Tibial nerve (tissue), 4 donors: ENCODE measurements around the gene RARRES2. TPM values are rescaled to one million over a fixed set of nuclear protein-coding genes. Genes with fewer than 3 reads are reported as not detected.
A peak's percentile ranks its signal among the peaks of the same experiment; 100 is the strongest.

Experiments
- DNase-seq, 2 donors: peaks; one replicate each; pipeline ENCODE4 v3.0.0-alpha.2; 2019; ENCODE audit warnings: low spot score in 2 of 2
- H3K27ac ChIP-seq, 4 donors: fragments of 200-600 bp; sonication (generic) in 3 of 4; one replicate each; pipeline ENCODE4 v1.5.1; 2017 to 2019; ENCODE audit warnings: mild to moderate bottlenecking in 1 of 4
- H3K27me3 ChIP-seq, 2 donors: fragments of 200-600 bp; sonication (generic) in 1 of 2; one replicate each; pipeline versions ENCODE4 v1.5.1 to v1.6.0; 2017 to 2019
- H3K36me3 ChIP-seq, 3 donors: fragments of 200-600 bp; sonication (generic); one replicate each; pipeline ENCODE4 v1.5.1; 2018 to 2019
- H3K4me1 ChIP-seq, 4 donors: fragments of 200-600 bp; sonication (generic) in 3 of 4; one replicate each; pipeline ENCODE4 v1.5.1; 2017 to 2019
- H3K4me3 ChIP-seq, 4 donors: fragments of 200-600 bp; sonication (generic) in 3 of 4; one replicate each; pipeline ENCODE4 v1.5.1; 2017 to 2019; ENCODE audit warnings: mild to moderate bottlenecking in 1 of 4, moderate library complexity in 1 of 4
- H3K9me3 ChIP-seq, 4 donors: fragments of 200-600 bp; sonication (generic) in 3 of 4; one replicate each; pipeline ENCODE4 v1.5.1; 2017 to 2019
- EP300 ChIP-seq, 2 donors: sonication (generic); formaldehyde crosslinking; IDR thresholded peaks; one replicate each; pipeline ENCODE4 v1.6.1; 2017; ENCODE audit warnings: antibody characterized with exemption in 2 of 2, mild to moderate bottlenecking in 1 of 2
- POLR2A ChIP-seq, 2 donors: fragments of 450-650 bp; IDR thresholded peaks; one replicate each; pipeline ENCODE4 v1.6.1; 2017; ENCODE audit warnings: antibody characterized with exemption in 2 of 2, mild to moderate bottlenecking in 2 of 2, moderate library complexity in 2 of 2
- WGBS, 2 donors: methylation state at CpG; one replicate each; pipeline ENCODE4 v1.1.5; 2018; 5-methylcytosine and 5-hydroxymethylcytosine counted together
- total RNA-seq, 4 donors: library from RNA; depleted of rRNA; stranded (reverse); fragments of >200 nt; gene quantifications; one replicate each; pipeline ENCODE4 v1.1.0, GENCODE V29; 2016
- TF ChIP-seq, protein P1 (sequence below), 5 experiments: fragments of 200-600 bp in 3 of 5; fragments of 450-650 bp in 2 of 5; sonication (generic) in 3 of 5; IDR thresholded peaks; one replicate each; pipeline ENCODE4 v1.5.1; 2016 to 2019; ENCODE audit warnings: antibody characterized with exemption in 5 of 5, mild to moderate bottlenecking in 3 of 5, moderate library complexity in 2 of 5

Gene RARRES2
- total RNA-seq, 4 donors from 2014 or later: 172 to 382 (median 375) TPM

- Histone ChIP-seq H3K27me3 (no peaks in the 10 kb centered on the region), H3K4me1 (peaks cover 0 to 78% (median 32%) of the 10 kb centered on the region in 4 donors), H3K4me3 (no peak overlapping the region), H3K36me3 (peaks cover 0 to 11% (median 0%) of the 10 kb centered on the region in 3 donors), H3K27ac (peak overlapping the region; percentile 74 to 97 (median 82)), H3K9me3 (no peaks in the 10 kb centered on the region)
- WGBS, 2 donors: 53 to 59% methylated on average over 14 of the region's 14 CpGs
- TF ChIP-seq EP300 (IDR thresholded peaks at IDR 0.05) (no peak), POLR2A (IDR thresholded peaks at IDR 0.05) (no peak)
- TF ChIP-seq, protein P1, sequence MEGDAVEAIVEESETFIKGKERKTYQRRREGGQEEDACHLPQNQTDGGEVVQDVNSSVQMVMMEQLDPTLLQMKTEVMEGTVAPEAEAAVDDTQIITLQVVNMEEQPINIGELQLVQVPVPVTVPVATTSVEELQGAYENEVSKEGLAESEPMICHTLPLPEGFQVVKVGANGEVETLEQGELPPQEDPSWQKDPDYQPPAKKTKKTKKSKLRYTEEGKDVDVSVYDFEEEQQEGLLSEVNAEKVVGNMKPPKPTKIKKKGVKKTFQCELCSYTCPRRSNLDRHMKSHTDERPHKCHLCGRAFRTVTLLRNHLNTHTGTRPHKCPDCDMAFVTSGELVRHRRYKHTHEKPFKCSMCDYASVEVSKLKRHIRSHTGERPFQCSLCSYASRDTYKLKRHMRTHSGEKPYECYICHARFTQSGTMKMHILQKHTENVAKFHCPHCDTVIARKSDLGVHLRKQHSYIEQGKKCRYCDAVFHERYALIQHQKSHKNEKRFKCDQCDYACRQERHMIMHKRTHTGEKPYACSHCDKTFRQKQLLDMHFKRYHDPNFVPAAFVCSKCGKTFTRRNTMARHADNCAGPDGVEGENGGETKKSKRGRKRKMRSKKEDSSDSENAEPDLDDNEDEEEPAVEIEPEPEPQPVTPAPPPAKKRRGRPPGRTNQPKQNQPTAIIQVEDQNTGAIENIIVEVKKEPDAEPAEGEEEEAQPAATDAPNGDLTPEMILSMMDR (IDR thresholded peaks at IDR 0.05): no peak
- no peak for DNase-seq
Observed at GRCh38 chr7:150385302-150385723, 43.9 kb upstream of the RARRES2 start.

- Histone ChIP-seq H3K4me3 (peak overlapping the region; percentile 15 to 34 (median 24)), H3K27me3 (no peaks in the 10 kb centered on the region), H3K36me3 (peaks cover 0 to 5% (median 0%) of the 10 kb centered on the region in 3 donors), H3K27ac (peak overlapping the region; percentile 74 to 97 (median 82)), H3K9me3 (no peaks in the 10 kb centered on the region), H3K4me1 (peaks cover 0 to 84% (median 36%) of the 10 kb centered on the region in 4 donors)
- 55 to 64% methylated on average over 13 to 15 of the region's 15 CpGs for WGBS, 2 donors
- no peak for TF ChIP-seq POLR2A (IDR thresholded peaks at IDR 0.05)
- no peak for DNase-seq
Observed at GRCh38 chr7:150384406-150385301, 43.2 kb upstream of the RARRES2 start.

GRCh38 chr7:150383710-150384397, 42.4 kb upstream of the RARRES2 start:
- Histone ChIP-seq H3K9me3 (no peaks in the 10 kb centered on the region), H3K27ac (peak overlapping the region; percentile 74 to 97 (median 82)), H3K36me3 (peaks cover 0 to under 1% (median 0%) of the 10 kb centered on the region in 3 donors), H3K27me3 (no peaks in the 10 kb centered on the region), H3K4me1 (peaks cover 0 to 79% (median 35%) of the 10 kb centered on the region in 4 donors), H3K4me3 (peak overlapping the region; percentile 15 to 34 (median 24))
- TF ChIP-seq EP300 (IDR thresholded peaks at IDR 0.05) (peak in 1 of 2 donors; percentile 73), POLR2A (IDR thresholded peaks at IDR 0.05) (peak in 1 of 2 donors; percentile 69)
- TF ChIP-seq, protein P1 (IDR thresholded peaks at IDR 0.05): peak in 2 of 5 experiments; percentile 32 to 33
- DNase-seq: peak; percentile 19 to 62
- WGBS, 2 donors: 28 to 43% methylated on average over 17 to 22 of the region's 22 CpGs

- TF ChIP-seq, protein P1 (IDR thresholded peaks at IDR 0.05): no peak
- TF ChIP-seq EP300 (IDR thresholded peaks at IDR 0.05) (no peak), POLR2A (IDR thresholded peaks at IDR 0.05) (no peak)
- no peak for DNase-seq
Observed at GRCh38 chr7:150382844-150383225, 41.4 kb upstream of the RARRES2 start.

DNA sequence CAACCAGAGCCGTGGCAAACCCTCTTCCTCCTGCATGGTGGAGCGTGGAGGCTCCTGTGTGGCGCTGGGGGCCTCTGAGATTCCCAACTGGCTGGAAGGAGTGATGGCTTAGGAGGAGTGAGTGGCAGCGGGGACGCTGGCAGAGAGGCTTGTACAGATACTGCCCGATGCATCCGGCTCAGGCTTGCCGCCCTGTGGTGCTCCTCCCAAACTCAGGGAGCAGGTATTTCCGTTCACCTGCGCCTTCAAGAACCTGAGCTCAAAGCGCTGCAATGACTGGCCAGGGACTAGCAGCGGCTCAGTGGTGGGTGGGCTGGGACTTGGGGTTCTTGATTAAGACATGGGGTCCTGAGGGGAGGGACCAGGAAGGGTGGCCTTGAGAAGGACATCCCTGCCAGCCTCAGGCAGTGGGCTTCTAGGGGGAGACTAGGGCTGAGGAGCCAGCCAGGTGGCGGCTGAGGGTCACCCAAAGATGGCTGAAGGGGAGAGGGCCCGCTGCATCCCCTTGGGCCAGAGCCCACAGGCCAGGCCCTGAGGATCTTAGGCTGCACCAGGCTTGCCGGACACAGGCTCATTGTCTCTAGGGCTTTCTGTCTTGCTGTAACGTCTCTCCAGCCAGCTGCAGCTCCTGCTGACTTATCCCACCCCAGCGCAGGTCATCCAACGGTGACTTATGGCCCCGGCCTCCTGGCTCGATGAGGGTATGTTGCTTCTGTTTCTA, 40.9 kb upstream of the RARRES2 start:
- peak overlapping the region; percentile 53 to 97 (median 80) for H3K27ac ChIP-seq
- no peaks in the 10 kb centered on the region for H3K9me3 ChIP-seq
- no peaks in the 10 kb centered on the region for H3K36me3 ChIP-seq
- H3K27me3 ChIP-seq: no peaks in the 10 kb centered on the region
- no peak overlapping the region for H3K4me3 ChIP-seq
- TF ChIP-seq EP300 (IDR thresholded peaks at IDR 0.05) (no peak), POLR2A (IDR thresholded peaks at IDR 0.05) (no peak)
- TF ChIP-seq, protein P1 (IDR thresholded peaks at IDR 0.05): no peak
- WGBS, 2 donors: 56 to 65% methylated on average over 18 of the region's 20 CpGs
- peaks cover 0 to 86% (median 33%) of the 10 kb centered on the region in 4 donors for H3K4me1 ChIP-seq
- no peak for DNase-seq

More at GRCh38 chr7:150382844-150383225, 41.4 kb upstream of the RARRES2 start:
- Histone ChIP-seq H3K27ac (peak overlapping the region; percentile 53 to 97 (median 80)), H3K9me3 (no peaks in the 10 kb centered on the region), H3K36me3 (no peaks in the 10 kb centered on the region), H3K4me3 (no peak overlapping the region), H3K27me3 (no peaks in the 10 kb centered on the region), H3K4me1 (peaks cover 0 to 81% (median 32%) of the 10 kb centered on the region in 4 donors)
- WGBS, 2 donors: 34 to 39% methylated on average over 4 of the region's 4 CpGs
